GM12865 (cell line): Measurements from ENCODE around the gene ZNF835.

Experiments
- DNase-seq: peaks from one replicate; pipeline ENCODE4 v3.0.0; 2010; ENCODE audit warnings: low read depth
- H3K4me3 ChIP-seq: 2 replicates; pipeline ENCODE4 v1.5.1; 2011; ENCODE audit warnings: mild to moderate bottlenecking, low read depth, low read length, control low read depth
- CTCF ChIP-seq: IDR thresholded peaks from 2 replicates; pipeline ENCODE4 v1.5.1; 2011; ENCODE audit warnings: low read length, control low read depth, low read depth, inconsistent platforms; ENCODE audit not compliant: insufficient read depth; ENCODE audit errors: missing control alignments

The ZNF835 gene

GRCh38 chr19:56701895-56702294 is 30.3 kb upstream of the ZNF835 start:
- no peak for DNase-seq
- no peak overlapping the region for H3K4me3 ChIP-seq
- TF ChIP-seq CTCF: no peak

- H3K4me3 ChIP-seq: no peak overlapping the region
- no peak for TF ChIP-seq CTCF
- no peak for DNase-seq
Observed at GRCh38 chr19:56699552-56699951, 28.0 kb upstream of the ZNF835 start.

GRCh38 chr19:56692206-56692895 is 20.8 kb upstream of the ZNF835 start:
- DNase-seq: no peak
- TF ChIP-seq CTCF: no peak
- H3K4me3 ChIP-seq: no peak overlapping the region

- no peak for TF ChIP-seq CTCF
- no peak overlapping the region for H3K4me3 ChIP-seq
- no peak for DNase-seq
Observed at GRCh38 chr19:56690670-56691069, 19.1 kb upstream of the ZNF835 start.

GRCh38 chr19:56689198-56689597 is 17.6 kb upstream of the ZNF835 start:
- no peak for TF ChIP-seq CTCF
- DNase-seq: no peak
- no peak overlapping the region for H3K4me3 ChIP-seq

- no peak overlapping the region for H3K4me3 ChIP-seq
- no peak for TF ChIP-seq CTCF
- DNase-seq: no peak
Observed at GRCh38 chr19:56687031-56687430, 15.5 kb upstream of the ZNF835 start.

- no peak overlapping the region for H3K4me3 ChIP-seq
- no peak for TF ChIP-seq CTCF
- DNase-seq: no peak
Observed at GRCh38 chr19:56683116-56683515, 11.6 kb upstream of the ZNF835 start.
